GM12878 (cell line): ENCODE results near the gene PHLPP1. TPM values are rescaled to one million over a fixed set of nuclear protein-coding genes. Genes with fewer than 3 reads are reported as not detected.

ENCODE experiments used
- ATAC-seq: fragments of 200-7000 bp; cut with Tn5 transposase; 3 replicates; pipeline ENCODE4 v1.9.1; 2020; ENCODE audit warnings: mild to moderate bottlenecking, moderate library complexity
- BruUV-seq: library from RNA; stranded (reverse); fragments of 400-500 nt; replicated peaks from 2 replicates; lab custom pipeline; 2021; lab: Mats Ljungman, UMichigan
- CTCF ChIA-PET: fragments of 300-600 bp; sonication (Branson Sonifier 250); formaldehyde crosslinking; extraction: SDS; loops from one replicate; lab custom pipeline; 2021; ENCODE audit warnings: inconsistent platforms; lab: Yijun Ruan, JAX
- POLR2A ChIA-PET: fragments of 350-600 bp; formaldehyde crosslinking; extraction: SDS; loops from one replicate; lab custom pipeline; 2021; ENCODE audit warnings: inconsistent platforms; lab: Charles Lee
- RAD21 ChIA-PET: fragments of 300-600 bp; sonication (Branson Sonifier 250); formaldehyde crosslinking; loops from one replicate; lab custom pipeline; 2023; ENCODE audit warnings: antibody characterized with exemption; ENCODE audit not compliant: unreplicated experiment; lab: Charles Lee
- SMC1A ChIA-PET: fragments of 300-600 bp; sonication (Branson Sonifier 250); formaldehyde crosslinking; loops from one replicate; lab custom pipeline; 2023; ENCODE audit not compliant: unreplicated experiment, uncharacterized antibody; lab: Charles Lee
- DNase-seq: peaks from one replicate; pipeline ENCODE4 v3.0.0-alpha.2; 2011; ENCODE audit warnings: low read depth, low spot score
- FAIRE-seq: peaks from 3 replicates; lab custom pipeline; 2011; peaks lifted over from hg19 to GRCh38; lab: Jason Lieb, UNC
- H2AFZ ChIP-seq: 2 replicates; pipeline ENCODE4 v1.6.0; 2011; ENCODE audit warnings: low read depth, low read length, control low read depth; ENCODE audit not compliant: control insufficient read depth
- H3K27ac ChIP-seq: 2 replicates; pipeline ENCODE4 v1.5.1; 2011; ENCODE audit warnings: control low read depth; ENCODE audit not compliant: control insufficient read depth, insufficient read depth
- H3K27me3 ChIP-seq, 2 experiments: replicated peaks in 1 of 2; 2 replicates each; pipeline versions ENCODE4 v1.6.0 to v1.6.1; 2011; ENCODE audit warnings: low read length in 1 of 2; ENCODE audit not compliant: control insufficient read depth in 2 of 2, insufficient read depth in 2 of 2
- H3K36me3 ChIP-seq, 2 experiments: 2 replicates each; pipeline ENCODE4 v1.5.1; 2011; ENCODE audit warnings: low read length in 1 of 2; ENCODE audit not compliant: control insufficient read depth in 2 of 2, insufficient read depth in 2 of 2
- H3K4me1 ChIP-seq: 2 replicates; pipeline ENCODE4 v1.6.1; 2011; ENCODE audit warnings: mild to moderate bottlenecking, low read length, moderate library complexity, mixed read lengths; ENCODE audit not compliant: control insufficient read depth, insufficient read depth
- H3K4me2 ChIP-seq: 2 replicates; pipeline ENCODE4 v1.6.0; 2011; ENCODE audit warnings: control low read depth; ENCODE audit not compliant: control insufficient read depth, insufficient read depth
- H3K4me3 ChIP-seq: fragments of 200-600 bp; sonication (generic); 2 replicates; pipeline ENCODE4 v1.5.1; 2016
- H3K79me2 ChIP-seq: 2 replicates; pipeline ENCODE4 v1.6.0; 2011; ENCODE audit warnings: low read length; ENCODE audit not compliant: control insufficient read depth, insufficient read depth
- H3K9ac ChIP-seq: 2 replicates; pipeline ENCODE4 v1.8.0; 2011; ENCODE audit warnings: low read length, control low read depth, mixed read lengths; ENCODE audit not compliant: control insufficient read depth, insufficient read depth
- H3K9me3 ChIP-seq: replicated peaks from 3 replicates; pipeline ENCODE4 v1.5.1; 2011; ENCODE audit warnings: mild to moderate bottlenecking, low read length; ENCODE audit not compliant: control insufficient read depth, insufficient read depth
- H4K20me1 ChIP-seq: 2 replicates; pipeline ENCODE4 v1.6.0; 2011; ENCODE audit not compliant: control insufficient read depth, insufficient read depth
- ATF3 ChIP-seq: IDR thresholded peaks from 2 replicates; pipeline ENCODE4 v1.6.1; 2011; ENCODE audit warnings: low read depth, mild to moderate bottlenecking, low read length, moderate library complexity, borderline replicate concordance; ENCODE audit errors: extremely low read depth
- CBX5 ChIP-seq: sonication (generic); IDR thresholded peaks from 2 replicates; pipeline ENCODE4 v1.6.1; 2016; ENCODE audit warnings: low read depth, moderate library complexity, mild to moderate bottlenecking, inconsistent platforms
- CHD1 ChIP-seq: IDR thresholded peaks from 2 replicates; pipeline ENCODE4 v1.6.1; 2012; ENCODE audit warnings: low read depth, low read length, improper control_type of control experiment
- CREM ChIP-seq: IDR thresholded peaks from 2 replicates; pipeline ENCODE4 v1.6.1; 2014; ENCODE audit warnings: antibody characterized with exemption, low read depth
- DPF2 ChIP-seq: fragments of 450-650 bp; IDR thresholded peaks from 2 replicates; pipeline ENCODE4 v1.6.1; 2017; ENCODE audit warnings: mild to moderate bottlenecking
- ELK1 ChIP-seq: IDR thresholded peaks from 2 replicates; pipeline ENCODE4 v1.6.1; 2012; ENCODE audit warnings: low read depth, low read length, improper control_type of control experiment
- EZH2 ChIP-seq: IDR thresholded peaks from 2 replicates; pipeline ENCODE4 v1.6.1; 2012; ENCODE audit warnings: low read depth, mild to moderate bottlenecking, control low read depth, inconsistent platforms, low read length, borderline replicate concordance; ENCODE audit not compliant: control insufficient read depth
- FOS ChIP-seq: IDR thresholded peaks from 3 replicates; pipeline ENCODE4 v1.6.1; 2011; ENCODE audit warnings: borderline replicate concordance; ENCODE audit not compliant: insufficient read length; ENCODE audit errors: extremely low read depth
- LARP7 ChIP-seq: fragments of 450-650 bp; IDR thresholded peaks from 2 replicates; pipeline ENCODE4 v1.6.1; 2017; ENCODE audit warnings: mild to moderate bottlenecking
- MTA2 ChIP-seq: fragments of 450-650 bp; IDR thresholded peaks from 2 replicates; pipeline ENCODE4 v1.6.1; 2016; ENCODE audit warnings: low read depth, mild to moderate bottlenecking, moderate library complexity
- MXI1 ChIP-seq: fragments of 150-350 bp; IDR thresholded peaks from 2 replicates; pipeline ENCODE4 v1.6.1; 2011; ENCODE audit warnings: low read depth, mild to moderate bottlenecking, inconsistent platforms, low read length, improper control_type of control experiment
- NFYA ChIP-seq: IDR thresholded peaks from 2 replicates; pipeline ENCODE4 v1.6.1; 2011; ENCODE audit warnings: low read depth, mild to moderate bottlenecking, low read length, improper control_type of control experiment, borderline replicate concordance
- RAD51 ChIP-seq: fragments of 450-650 bp; IDR thresholded peaks from 2 replicates; pipeline ENCODE4 v1.6.1; 2016; ENCODE audit warnings: moderate library complexity, mild to moderate bottlenecking, inconsistent platforms
- RCOR1 ChIP-seq: conservative IDR thresholded peaks from 2 replicates; pipeline ENCODE4 v1.6.1; 2012; ENCODE audit warnings: low read depth, low read length, improper control_type of control experiment
- STAT3 ChIP-seq: IDR thresholded peaks from 2 replicates; pipeline ENCODE4 v1.6.1; 2011; ENCODE audit warnings: low read depth, low read length, improper control_type of control experiment
- ZNF217 ChIP-seq: fragments of 450-650 bp; IDR thresholded peaks from 2 replicates; pipeline ENCODE4 v1.6.1; 2017; ENCODE audit warnings: antibody characterized with exemption, mild to moderate bottlenecking
- ZNF384 ChIP-seq: IDR thresholded peaks from 2 replicates; pipeline ENCODE4 v1.6.1; 2012; ENCODE audit warnings: low read depth, mild to moderate bottlenecking, low read length, improper control_type of control experiment, borderline replicate concordance
- ZSCAN29 ChIP-seq: fragments of 450-650 bp; IDR thresholded peaks from 2 replicates; pipeline ENCODE4 v1.6.1; 2017; ENCODE audit warnings: mild to moderate bottlenecking, moderate library complexity
- WGBS: methylation state at CpG from one replicate; pipeline ENCODE4 v1.1.6; 2016; ENCODE audit warnings: low lambda C conversion rate; ENCODE audit not compliant: insufficient replicate concordance, insufficient coverage; ENCODE audit errors: missing lambda C conversion rate; 5-methylcytosine and 5-hydroxymethylcytosine counted together
- in situ Hi-C: fragments of 300-500 bp; cut with MboI; formaldehyde crosslinking; loops from 9 replicates; pipeline ENCODE4 v1.14.3; 2018; ENCODE audit warnings: mixed read lengths
- intact Hi-C: fragments of 100-400 bp; cut with micrococcal nuclease; formaldehyde crosslinking; loops from one replicate; pipeline ENCODE4 v1.14.2; 2022; ENCODE audit not compliant: unreplicated experiment
- polyA plus RNA-seq, 11 experiments: library from polyadenylated mRNA; depleted of rRNA in 4 of 11; unstranded in 6 of 11; stranded (reverse) in 5 of 11; fragments of >200 nt; fragmentation: Nextera tagmentation in 4 of 11; fragmentation: Illumina TruSeq in 1 of 11; extraction: Ambion mirVana in 4 of 11; extraction: Trizol in 1 of 11; gene quantifications; 1 replicate in 1 of 11; 2 replicates in 10 of 11; pipeline versions ENCODE4 v1.2.1 to v1.2.3, GENCODE V29; 2011 to 2016; ENCODE audit warnings: inconsistent platforms in 2 of 11, missing spikeins in 2 of 11, low read depth in 1 of 11
- total RNA-seq, 4 experiments: library from RNA; depleted of rRNA in 3 of 4; stranded (reverse); fragments of >200 nt in 3 of 4; fragmentation: Illumina TruSeq in 1 of 4; extraction: Trizol in 1 of 4; gene quantifications; 2 replicates each; pipeline versions ENCODE4 v1.2.1 to v1.2.3, GENCODE V29; 2013 to 2021
- TF ChIP-seq, protein P1 (sequence below): IDR thresholded peaks from 2 replicates; pipeline ENCODE4 v1.6.1; 2011; ENCODE audit warnings: borderline replicate concordance, low read depth, mild to moderate bottlenecking, moderate library complexity, low read length; ENCODE audit not compliant: insufficient read depth, poor library complexity, severe bottlenecking

PHLPP1 gene
- total and polyA plus RNA-seq, 10 of the 15 experiments (the other 5 are each of a cell fraction or from before 2014, with no cell fraction given): 0.42 to 7.0 (median 1.9) TPM

DNA sequence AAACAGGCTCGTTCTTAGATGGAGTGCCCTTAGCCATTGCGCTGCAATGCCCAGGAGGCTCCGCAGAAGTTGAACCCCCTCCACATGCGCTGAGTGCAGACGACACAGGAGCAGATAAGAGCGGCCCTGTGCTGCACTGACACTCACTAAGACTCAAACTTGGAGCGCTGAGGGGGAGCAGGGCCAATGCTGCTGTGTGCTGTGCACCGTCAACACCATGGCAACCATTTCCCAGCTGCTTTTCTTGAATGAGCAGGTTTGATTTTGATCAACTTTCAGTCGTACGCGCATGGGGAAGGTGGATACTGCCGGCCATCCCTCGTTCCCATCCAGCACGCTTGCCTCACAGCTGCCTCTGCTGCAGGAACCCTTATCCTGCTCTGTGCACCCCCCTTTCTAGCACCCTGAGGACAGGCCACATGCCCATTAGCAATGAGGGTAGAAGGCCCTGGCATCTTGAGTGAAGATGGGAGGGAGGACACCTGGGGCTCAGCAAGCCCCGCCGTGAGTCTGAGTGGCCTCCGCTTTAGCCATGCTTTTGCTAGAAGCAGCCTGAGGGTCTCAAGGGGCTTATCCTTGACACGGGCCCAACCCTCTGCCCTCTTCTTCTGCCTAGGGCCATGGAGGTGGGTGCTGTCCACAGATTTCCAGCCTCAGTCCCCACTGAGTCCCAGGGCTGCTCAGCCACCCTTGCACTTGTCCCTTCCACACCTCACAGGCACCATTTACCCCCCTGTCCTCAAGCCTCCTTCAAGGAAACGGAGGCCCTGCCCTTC is 271.9 kb downstream of the PHLPP1 start (continued):
- TF ChIP-seq ZNF384 (no peak), RCOR1 (no peak)

DNA sequence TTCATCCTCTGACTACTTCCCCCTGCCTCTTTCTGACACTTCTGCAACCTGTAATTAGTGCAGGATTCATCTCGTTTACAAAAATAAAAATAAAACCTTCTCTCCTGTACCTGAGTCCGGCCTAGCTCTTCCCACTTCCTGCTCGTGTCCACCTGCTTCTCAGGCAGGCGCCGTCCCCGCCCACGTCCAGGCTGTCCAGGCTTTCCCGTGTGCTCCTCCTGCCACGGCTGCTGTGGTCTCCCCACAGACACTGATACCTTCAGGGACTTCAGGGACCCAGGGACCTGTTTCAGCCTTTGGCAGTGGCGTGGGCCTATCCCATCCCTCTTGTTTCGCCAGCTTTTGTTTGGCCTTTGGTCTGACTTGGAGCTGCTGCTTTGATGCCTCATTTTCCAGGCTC is 272.5 kb downstream of the PHLPP1 start:
- in situ Hi-C loops (no loop called here), intact Hi-C loops (loop anchor here (10.0 kb wide), 1 partner anchor 803 kb away; the partner anchor contains the start of genes PIGN and RELCH)
- DNase-seq: no peak
- ATAC-seq: no peak
- Histone ChIP-seq H3K27me3 (no peaks in the 10 kb centered on the region), H3K4me2 (no peak overlapping the region), H3K9me3 (no peaks in the 10 kb centered on the region), H3K79me2 (no peaks in the 10 kb centered on the region), H2AFZ (no peak overlapping the region), H3K36me3 (no peaks in the 10 kb centered on the region), H4K20me1 (no peaks in the 10 kb centered on the region), H3K4me3 (no peak overlapping the region), H3K4me1 (no peaks in the 10 kb centered on the region), H3K9ac (no peak overlapping the region), H3K27ac (no peak overlapping the region)
- RAD21 ChIA-PET: no interaction called here
- SMC1A ChIA-PET: no interaction called here
- CTCF ChIA-PET: no interaction called here
- BruUV-seq: no TSS peak
- POLR2A ChIA-PET: no interaction called here
- 46% methylated on average over 11 of the region's 11 CpGs for WGBS
- no peak for FAIRE-seq
- TF ChIP-seq ATF3 (no peak), CHD1 (no peak), FOS (no peak), MTA2 (no peak), LARP7 (no peak), ZNF217 (no peak), EZH2 (no peak), CREM (no peak), CBX5 (no peak), ZSCAN29 (no peak), RAD51 (no peak), NFYA (no peak), MXI1 (no peak), STAT3 (no peak), DPF2 (no peak), ELK1 (no peak)
- TF ChIP-seq, protein P1, sequence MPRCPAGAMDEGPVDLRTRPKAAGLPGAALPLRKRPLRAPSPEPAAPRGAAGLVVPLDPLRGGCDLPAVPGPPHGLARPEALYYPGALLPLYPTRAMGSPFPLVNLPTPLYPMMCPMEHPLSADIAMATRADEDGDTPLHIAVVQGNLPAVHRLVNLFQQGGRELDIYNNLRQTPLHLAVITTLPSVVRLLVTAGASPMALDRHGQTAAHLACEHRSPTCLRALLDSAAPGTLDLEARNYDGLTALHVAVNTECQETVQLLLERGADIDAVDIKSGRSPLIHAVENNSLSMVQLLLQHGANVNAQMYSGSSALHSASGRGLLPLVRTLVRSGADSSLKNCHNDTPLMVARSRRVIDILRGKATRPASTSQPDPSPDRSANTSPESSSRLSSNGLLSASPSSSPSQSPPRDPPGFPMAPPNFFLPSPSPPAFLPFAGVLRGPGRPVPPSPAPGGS: no peak
